GM21526 (cell line): Measurements from ENCODE around the gene VPS11.

ENCODE experiments used
- ATAC-seq: cut with Tn5 transposase; IDR thresholded peaks from one replicate; pipeline ENCODE4 v1.9.1; 2021; ENCODE audit warnings: moderate library complexity; ENCODE audit not compliant: unreplicated experiment, low FRiP score

Gene VPS11

GRCh38 chr11:119077839-119078238, 10.2 kb downstream of the VPS11 start:
- ATAC-seq: no peak

- no peak for ATAC-seq
These were observed 11.2 kb downstream of the VPS11 start for GRCh38 chr11:119078675-119079420.

GRCh38 chr11:119081682-119082260, 14.2 kb downstream of the VPS11 start:
- no peak for ATAC-seq

- peak; percentile 75 for ATAC-seq
These were observed 17.2 kb downstream of the VPS11 start, which contains the start of gene HMBS for GRCh38 chr11:119084663-119085436. TSS of gene HMBS (plus strand) at chr11:119084881. CDS start at chr11:119085034, 153 bp downstream.

- ATAC-seq: peak; percentile 5
These were observed 17.8 kb downstream of the VPS11 start for GRCh38 chr11:119085437-119085847.

GRCh38 chr11:119087123-119087522, 19.5 kb downstream of the VPS11 start:
- no peak for ATAC-seq

GRCh38 chr11:119087747-119088241, 20.2 kb downstream of the VPS11 start:
- no peak for ATAC-seq

- ATAC-seq: no peak
These were observed 20.8 kb downstream of the VPS11 start for GRCh38 chr11:119088406-119088805.

- ATAC-seq: no peak
These were observed 21.7 kb downstream of the VPS11 start for GRCh38 chr11:119089319-119089718.

GRCh38 chr11:119091178-119091577, 23.6 kb downstream of the VPS11 start:
- no peak for ATAC-seq

- no peak for ATAC-seq
These were observed 24.6 kb downstream of the VPS11 start for GRCh38 chr11:119091966-119092879.

GRCh38 chr11:119092880-119093842, 25.5 kb downstream of the VPS11 start:
- no peak for ATAC-seq

GRCh38 chr11:119093942-119094815, 26.6 kb downstream of the VPS11 start:
- ATAC-seq: no peak

- ATAC-seq: peak; percentile 25
These were observed 27.1 kb downstream of the VPS11 start for GRCh38 chr11:119094816-119095065.

GRCh38 chr11:119095066-119095880, 27.7 kb downstream of the VPS11 start:
- ATAC-seq: peak; percentile 72

- ATAC-seq: no peak
These were observed 32.1 kb downstream of the VPS11 start for GRCh38 chr11:119099711-119100110.

- ATAC-seq: no peak
These were observed 32.8 kb downstream of the VPS11 start for GRCh38 chr11:119100246-119100970.
